ENCODE data around the gene EYS. TPM values are rescaled to one million over a fixed set of nuclear protein-coding genes. Genes with fewer than 3 reads are reported as not detected.

Gene EYS
- total and polyA plus RNA-seq, 8 donors: 0.24 to 0.85 (median 0.55) TPM

DNA sequence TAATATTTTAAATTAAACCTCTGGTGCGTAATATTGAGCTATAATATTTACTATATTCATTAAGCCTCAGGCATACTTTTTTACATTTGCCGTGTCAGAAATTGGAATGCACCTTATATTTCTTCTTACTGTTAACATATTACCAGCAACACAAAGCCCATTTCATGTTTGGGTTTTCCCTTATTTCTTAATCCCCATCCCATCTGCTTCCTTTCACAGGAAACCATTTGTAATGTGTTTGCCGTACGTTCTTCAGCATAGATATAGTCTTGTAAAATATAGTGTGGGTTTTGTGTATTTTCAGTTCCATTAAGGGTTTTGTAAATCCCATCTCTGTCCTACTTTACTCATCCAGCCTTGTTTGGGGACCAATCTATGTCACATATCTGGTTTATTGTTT lies 6.5 kb downstream of the EYS start:
- no peaks in the 10 kb centered on the region for H3K36me3 ChIP-seq
- H3K4me1 ChIP-seq: no peaks in the 10 kb centered on the region
- H3K27ac ChIP-seq: no peak overlapping the region
- H3K9me3 ChIP-seq: no peaks in the 10 kb centered on the region
- ATAC-seq (no peak), DNase-seq (no peak)
- H3K27me3 ChIP-seq: no peaks in the 10 kb centered on the region
- intact Hi-C loops (cut with DNase I): no loop called here
- TF ChIP-seq, protein P1, sequence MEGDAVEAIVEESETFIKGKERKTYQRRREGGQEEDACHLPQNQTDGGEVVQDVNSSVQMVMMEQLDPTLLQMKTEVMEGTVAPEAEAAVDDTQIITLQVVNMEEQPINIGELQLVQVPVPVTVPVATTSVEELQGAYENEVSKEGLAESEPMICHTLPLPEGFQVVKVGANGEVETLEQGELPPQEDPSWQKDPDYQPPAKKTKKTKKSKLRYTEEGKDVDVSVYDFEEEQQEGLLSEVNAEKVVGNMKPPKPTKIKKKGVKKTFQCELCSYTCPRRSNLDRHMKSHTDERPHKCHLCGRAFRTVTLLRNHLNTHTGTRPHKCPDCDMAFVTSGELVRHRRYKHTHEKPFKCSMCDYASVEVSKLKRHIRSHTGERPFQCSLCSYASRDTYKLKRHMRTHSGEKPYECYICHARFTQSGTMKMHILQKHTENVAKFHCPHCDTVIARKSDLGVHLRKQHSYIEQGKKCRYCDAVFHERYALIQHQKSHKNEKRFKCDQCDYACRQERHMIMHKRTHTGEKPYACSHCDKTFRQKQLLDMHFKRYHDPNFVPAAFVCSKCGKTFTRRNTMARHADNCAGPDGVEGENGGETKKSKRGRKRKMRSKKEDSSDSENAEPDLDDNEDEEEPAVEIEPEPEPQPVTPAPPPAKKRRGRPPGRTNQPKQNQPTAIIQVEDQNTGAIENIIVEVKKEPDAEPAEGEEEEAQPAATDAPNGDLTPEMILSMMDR (IDR thresholded peaks at IDR 0.05): no peak
- H3K4me3 ChIP-seq: no peak overlapping the region

DNA sequence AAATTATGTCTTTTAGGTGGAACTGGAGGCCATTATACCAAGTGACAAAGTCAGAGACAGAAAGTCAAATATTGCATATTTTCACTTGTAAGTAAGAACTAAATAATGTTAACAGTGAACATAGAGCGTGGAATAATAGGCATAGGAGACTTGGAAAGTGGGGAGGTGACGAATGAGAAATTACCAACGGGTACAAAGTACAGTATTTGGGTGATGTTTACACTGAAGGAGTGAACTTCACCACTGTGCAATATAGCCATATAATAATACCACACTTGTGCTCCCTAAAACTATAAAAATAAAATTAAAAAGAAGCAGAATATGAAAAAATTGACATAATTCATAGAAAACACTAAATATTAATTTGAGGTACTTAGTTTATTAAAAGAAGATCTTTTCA lies 14.9 kb downstream of the EYS start:
- Histone ChIP-seq H3K9me3 (peaks cover 0 to 1% of the 10 kb centered on the region in 2 donors), H3K4me3 (no peak overlapping the region), H3K4me1 (no peaks in the 10 kb centered on the region), H3K27me3 (no peaks in the 10 kb centered on the region), H3K36me3 (no peaks in the 10 kb centered on the region), H3K27ac (no peak overlapping the region)
- ATAC-seq (no peak), DNase-seq (no peak)
- TF ChIP-seq, protein P1 (IDR thresholded peaks at IDR 0.05): no peak
- intact Hi-C loops (cut with DNase I): no loop called here

DNA sequence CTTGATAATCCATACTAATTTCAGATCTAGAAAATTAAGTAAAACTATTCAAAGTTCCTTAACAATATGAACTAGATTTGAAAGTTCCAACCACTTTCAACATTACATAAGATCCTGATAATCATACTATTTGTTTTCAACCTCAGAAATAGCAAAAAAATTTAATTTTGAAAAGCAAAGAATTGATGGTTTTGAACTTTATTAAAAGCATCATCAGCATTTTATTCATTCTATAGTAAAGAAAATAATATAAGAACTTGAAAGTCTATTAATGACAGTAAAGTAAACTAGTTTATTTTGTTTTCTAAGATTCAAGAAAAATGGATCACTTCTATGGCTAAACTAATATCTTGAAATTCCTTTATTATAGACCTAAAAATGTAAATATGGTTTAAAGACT lies 26.8 kb downstream of the EYS start:
- Histone ChIP-seq H3K27me3 (no peaks in the 10 kb centered on the region), H3K9me3 (no peaks in the 10 kb centered on the region), H3K4me3 (no peak overlapping the region), H3K4me1 (no peaks in the 10 kb centered on the region), H3K27ac (no peak overlapping the region), H3K36me3 (no peaks in the 10 kb centered on the region)
- TF ChIP-seq, protein P1 (IDR thresholded peaks at IDR 0.05): no peak
- no peak for DNase-seq
- intact Hi-C loops (cut with DNase I): no loop called here
- no peak for ATAC-seq

DNA sequence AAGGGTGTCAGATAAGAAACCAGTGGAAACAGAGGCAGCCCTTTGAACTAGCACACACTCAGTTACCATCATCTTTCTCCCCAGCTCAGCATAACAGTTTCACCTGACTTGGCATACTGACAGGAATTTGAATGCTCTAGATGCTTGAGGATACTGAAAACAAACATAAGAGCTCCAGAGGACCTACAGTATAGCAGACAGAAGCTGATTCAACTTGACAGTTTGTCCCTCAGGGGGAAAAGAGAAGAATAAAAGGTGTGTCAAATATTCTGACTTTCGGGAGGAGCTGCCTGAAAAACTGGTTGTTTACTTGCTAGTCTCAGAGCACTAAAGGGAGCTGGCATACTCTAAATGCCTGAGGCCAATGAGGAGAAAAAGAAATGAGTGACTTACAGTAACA lies 35.1 kb downstream of the EYS start:
- intact Hi-C loops (cut with DNase I): no loop called here
- no peak overlapping the region for H3K4me3 ChIP-seq
- TF ChIP-seq, protein P1 (IDR thresholded peaks at IDR 0.05): no peak
- H3K36me3 ChIP-seq: no peaks in the 10 kb centered on the region
- H3K27ac ChIP-seq: no peak overlapping the region
- peak; percentile 57 for ATAC-seq
- H3K4me1 ChIP-seq: no peaks in the 10 kb centered on the region
- H3K27me3 ChIP-seq: no peaks in the 10 kb centered on the region
- peaks cover 0 to 23% of the 10 kb centered on the region in 2 donors for H3K9me3 ChIP-seq
- DNase-seq: no peak

DNA sequence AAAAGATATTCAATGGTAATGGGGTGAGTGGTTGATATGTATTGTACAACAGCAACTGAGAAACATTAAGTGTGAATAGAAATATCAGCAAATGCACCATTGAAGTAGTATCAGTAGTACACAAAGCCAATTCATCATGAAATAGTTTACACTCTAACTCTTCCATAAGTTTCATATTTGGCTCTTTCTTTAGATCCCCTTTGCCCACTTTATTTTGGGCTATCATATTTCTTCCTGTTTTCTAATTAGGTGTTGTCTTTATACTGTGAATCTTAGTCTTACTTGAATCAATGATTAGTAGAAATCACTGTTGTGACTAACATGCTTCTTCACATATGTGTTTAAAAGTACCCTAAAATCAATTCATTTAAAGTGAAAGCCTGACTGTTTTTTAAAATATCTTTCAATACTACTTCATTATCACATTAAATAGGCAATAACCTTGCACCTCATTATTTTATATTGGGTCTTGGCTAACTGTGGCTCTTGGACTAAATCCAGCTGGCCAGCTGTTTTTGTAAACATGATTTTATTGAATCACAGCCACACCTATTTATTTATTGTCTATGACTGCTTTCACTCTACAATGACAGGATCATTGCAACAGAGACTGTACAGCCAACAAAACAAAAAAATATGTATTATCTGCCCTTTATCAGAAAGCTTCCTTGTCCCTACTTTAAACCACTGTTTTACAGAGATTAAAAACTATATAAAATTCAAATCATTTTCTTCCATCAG lies 38.9 kb downstream of the EYS start:
- ATAC-seq: no peak
- Histone ChIP-seq H3K27me3 (no peaks in the 10 kb centered on the region), H3K4me3 (no peak overlapping the region), H3K27ac (no peak overlapping the region), H3K9me3 (peaks cover 0 to 11% of the 10 kb centered on the region in 2 donors), H3K36me3 (no peaks in the 10 kb centered on the region), H3K4me1 (no peaks in the 10 kb centered on the region)
- intact Hi-C loops (cut with DNase I): no loop called here
- DNase-seq: peak in 2 of 4 donors; percentile 65 to 75
- TF ChIP-seq, protein P1 (IDR thresholded peaks at IDR 0.05): no peak

Measured in left lung (tissue), 10 donors.